Upper lobe of right lung (tissue), 1 donor: ENCODE results near the gene PYGO2. TPM values are rescaled to one million over a fixed set of nuclear protein-coding genes. Genes with fewer than 3 reads are reported as not detected.

ENCODE experiments used
- ATAC-seq: fragments of 200-7000 bp; cut with Tn5 transposase; one replicate; pipeline ENCODE4 v1.9.1; 2020; ENCODE audit warnings: mild to moderate bottlenecking, moderate library complexity
- DNase-seq: peaks from one replicate; pipeline ENCODE4 v3.0.0-alpha.2; 2020
- H3K27ac ChIP-seq: fragments of 200-600 bp; one replicate; pipeline ENCODE4 v1.8.0; 2022
- H3K27me3 ChIP-seq: fragments of 200-600 bp; one replicate; pipeline ENCODE4 v1.8.0; 2022; ENCODE audit warnings: mild to moderate bottlenecking
- H3K36me3 ChIP-seq: fragments of 200-600 bp; one replicate; pipeline ENCODE4 v1.8.0; 2022
- H3K4me1 ChIP-seq: fragments of 200-600 bp; one replicate; pipeline ENCODE4 v1.8.0; 2022
- H3K4me3 ChIP-seq: fragments of 200-600 bp; one replicate; pipeline ENCODE4 v1.8.0; 2022; ENCODE audit warnings: mild to moderate bottlenecking
- H3K9me3 ChIP-seq: fragments of 200-600 bp; one replicate; pipeline ENCODE4 v1.8.0; 2022
- intact Hi-C: fragments of 100-400 bp; cut with DNase I; formaldehyde crosslinking; loops from one replicate; pipeline ENCODE4 v1.11.0; 2022
- total RNA-seq: library from RNA; stranded (reverse); fragmentation: NEBNext Ultra II Directional; extraction: Animal tissue kit (Norgen Biotek cat#: 25700); gene quantifications from one replicate; pipeline ENCODE4 v1.2.1, GENCODE V29; 2021
- TF ChIP-seq, protein P1 (sequence below): fragments of 200-600 bp; IDR thresholded peaks from one replicate; pipeline ENCODE4 v1.8.0; 2022; ENCODE audit warnings: antibody characterized with exemption
- donor health status: DM: no; HTN: yes; CAD: no; lungs with severe emphysema.

PYGO2 gene
- total RNA-seq, 1 donor from 2014 or later = 27.0 TPM

DNA sequence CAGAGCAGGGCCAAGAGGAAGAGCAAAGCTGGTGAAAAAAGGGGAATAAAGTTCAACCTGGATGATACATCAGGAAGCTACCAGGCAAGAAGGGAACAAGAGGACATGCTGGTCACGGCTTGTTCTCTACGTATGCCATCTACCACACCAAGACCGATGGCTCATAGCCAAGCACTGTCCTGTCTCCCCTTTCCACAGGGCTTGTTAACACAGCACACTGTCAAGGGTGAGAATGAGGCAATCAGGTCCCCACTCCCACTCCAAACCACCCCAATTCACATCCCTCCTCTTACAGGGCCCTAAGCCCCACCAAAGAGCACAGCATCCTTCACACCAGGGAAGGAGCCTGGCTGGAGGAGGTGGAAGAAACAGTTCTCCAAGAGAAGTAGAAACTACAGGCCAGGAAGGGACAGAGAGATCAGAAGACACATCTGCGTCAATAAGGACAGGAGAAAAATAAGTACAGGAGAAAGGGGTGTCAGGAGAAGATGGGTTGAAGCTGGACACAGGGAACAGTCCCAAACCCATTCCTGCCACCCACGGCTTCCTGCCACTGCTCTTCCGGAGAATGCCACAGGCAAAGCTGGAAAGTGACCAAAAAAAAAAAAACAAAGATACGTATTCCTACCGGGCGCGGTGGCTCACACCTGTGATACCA is 9.9 kb upstream of the PYGO2 start:
- intact Hi-C loops = no loop called here
- Histone ChIP-seq H3K4me1 (peaks cover 53% of the 10 kb centered on the region), H3K27ac (peak overlapping the region; percentile 93), H3K36me3 (peaks cover 26% of the 10 kb centered on the region), H3K9me3 (no peaks in the 10 kb centered on the region), H3K27me3 (no peaks in the 10 kb centered on the region), H3K4me3 (peak overlapping the region; percentile 63)
- no peak for ATAC-seq
- TF ChIP-seq, protein P1, sequence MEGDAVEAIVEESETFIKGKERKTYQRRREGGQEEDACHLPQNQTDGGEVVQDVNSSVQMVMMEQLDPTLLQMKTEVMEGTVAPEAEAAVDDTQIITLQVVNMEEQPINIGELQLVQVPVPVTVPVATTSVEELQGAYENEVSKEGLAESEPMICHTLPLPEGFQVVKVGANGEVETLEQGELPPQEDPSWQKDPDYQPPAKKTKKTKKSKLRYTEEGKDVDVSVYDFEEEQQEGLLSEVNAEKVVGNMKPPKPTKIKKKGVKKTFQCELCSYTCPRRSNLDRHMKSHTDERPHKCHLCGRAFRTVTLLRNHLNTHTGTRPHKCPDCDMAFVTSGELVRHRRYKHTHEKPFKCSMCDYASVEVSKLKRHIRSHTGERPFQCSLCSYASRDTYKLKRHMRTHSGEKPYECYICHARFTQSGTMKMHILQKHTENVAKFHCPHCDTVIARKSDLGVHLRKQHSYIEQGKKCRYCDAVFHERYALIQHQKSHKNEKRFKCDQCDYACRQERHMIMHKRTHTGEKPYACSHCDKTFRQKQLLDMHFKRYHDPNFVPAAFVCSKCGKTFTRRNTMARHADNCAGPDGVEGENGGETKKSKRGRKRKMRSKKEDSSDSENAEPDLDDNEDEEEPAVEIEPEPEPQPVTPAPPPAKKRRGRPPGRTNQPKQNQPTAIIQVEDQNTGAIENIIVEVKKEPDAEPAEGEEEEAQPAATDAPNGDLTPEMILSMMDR = no peak
- DNase-seq = no peak

DNA sequence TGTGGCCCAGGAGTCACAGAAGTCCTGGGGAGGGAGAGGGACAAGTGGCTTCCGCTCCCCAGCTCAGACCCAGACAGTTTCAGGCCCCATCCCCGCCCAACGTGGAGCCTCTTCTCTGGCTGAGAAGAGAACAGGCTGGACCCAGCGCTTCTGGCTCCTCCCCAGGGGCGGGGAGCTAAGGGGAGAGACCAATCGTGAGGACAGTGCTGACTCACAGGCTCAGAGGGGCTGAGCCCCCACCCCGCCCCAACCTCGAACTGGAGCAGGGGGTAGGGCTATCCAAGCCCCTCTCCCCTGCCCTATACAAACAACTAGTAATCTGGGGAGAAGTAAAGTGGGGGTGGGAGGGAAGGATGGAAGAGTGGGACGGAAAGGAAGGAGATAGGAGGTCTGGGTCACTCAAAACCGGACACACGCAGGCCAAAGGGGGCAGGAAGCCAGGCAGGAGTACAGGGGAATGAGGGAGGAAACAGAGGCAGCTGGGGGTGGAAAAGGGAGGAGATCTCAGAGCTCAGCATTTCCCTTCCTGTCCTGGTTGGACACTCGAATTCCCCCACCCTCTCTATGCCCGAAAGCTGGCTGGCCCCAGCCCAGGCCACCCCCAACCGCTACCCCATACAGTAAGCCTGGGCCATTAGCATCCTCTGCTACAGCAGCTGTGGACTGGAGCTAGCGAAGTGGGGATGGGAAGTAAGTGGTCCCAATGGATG is 9.2 kb upstream of the PYGO2 start, which contains the start of gene SHC1:
TSS of gene SHC1 (minus strand) at position 117 of the 710 bp plus-strand sequence. CDS start 221 bp downstream, outside the sequence.
- peaks cover 33% of the 10 kb centered on the region for H3K36me3 ChIP-seq
- peaks cover 48% of the 10 kb centered on the region for H3K4me1 ChIP-seq
- no peaks in the 10 kb centered on the region for H3K27me3 ChIP-seq
- intact Hi-C loops = no loop called here
- TF ChIP-seq, protein P1 = no peak
- DNase-seq = peak; percentile 92
- H3K4me3 ChIP-seq = peak within 1 kb of the TSS; percentile 63
- peak within 1 kb of the TSS; percentile 93 for H3K27ac ChIP-seq
- H3K9me3 ChIP-seq = no peaks in the 10 kb centered on the region
- ATAC-seq = peak; percentile 48

DNA sequence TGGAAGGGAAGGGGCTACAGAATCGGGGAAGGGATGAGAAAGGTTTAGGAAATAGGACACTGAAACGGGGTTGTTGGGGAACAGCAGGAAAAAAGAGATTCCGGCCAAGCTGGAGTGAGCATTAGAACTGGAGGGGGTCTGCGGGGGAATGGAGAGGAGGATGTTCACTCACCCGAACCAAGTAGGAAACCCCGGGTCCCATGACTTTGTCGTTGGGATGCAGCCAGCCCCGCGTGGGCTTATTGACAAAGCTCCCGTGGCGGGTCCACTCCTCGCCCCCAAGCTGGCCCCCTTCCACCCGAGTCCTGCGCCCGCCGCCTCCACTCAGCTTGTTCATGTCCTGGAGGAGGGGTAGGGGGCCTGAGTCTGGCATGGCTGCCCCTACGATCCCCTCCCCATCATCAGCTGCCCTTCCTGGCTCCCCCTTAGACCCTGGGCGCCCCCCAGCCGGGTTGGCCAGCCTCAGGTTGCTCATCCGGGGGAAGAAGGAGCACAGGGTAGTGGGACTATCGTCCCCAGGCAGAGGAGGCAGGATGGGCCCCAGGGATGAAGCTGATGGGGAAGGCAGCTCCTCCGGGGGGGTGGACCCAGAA is 8.4 kb upstream of the PYGO2 start:
- no peak for ATAC-seq

DNA sequence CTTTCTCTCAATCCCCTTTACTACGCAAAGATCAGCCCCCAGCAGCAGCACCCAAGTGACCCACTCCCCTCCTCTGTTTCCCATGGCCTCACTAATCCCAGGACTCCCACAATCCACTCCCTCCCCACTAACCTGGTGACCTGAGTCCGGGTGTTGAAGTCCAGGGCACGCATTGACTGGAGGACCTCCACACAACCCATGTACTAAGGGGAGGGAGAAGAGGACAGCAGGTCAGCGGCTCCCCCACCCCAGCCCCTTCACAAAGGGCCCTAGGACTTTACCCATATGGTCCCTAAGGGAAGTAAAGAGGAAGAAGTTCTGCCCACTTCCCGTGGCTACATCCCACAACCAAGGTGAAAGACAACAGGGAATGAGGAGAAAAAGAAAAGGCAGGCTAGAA is 7.7 kb upstream of the PYGO2 start:
- peak overlapping the region; percentile 93 for H3K27ac ChIP-seq
- DNase-seq (no peak), ATAC-seq (no peak)
- no peaks in the 10 kb centered on the region for H3K9me3 ChIP-seq
- intact Hi-C loops = no loop called here
- no peaks in the 10 kb centered on the region for H3K27me3 ChIP-seq
- TF ChIP-seq, protein P1 = no peak
- peak overlapping the region; percentile 63 for H3K4me3 ChIP-seq
- H3K36me3 ChIP-seq = peaks cover 47% of the 10 kb centered on the region
- H3K4me1 ChIP-seq = peaks cover 48% of the 10 kb centered on the region

More for the DNA sequence above, 8.4 kb upstream of the PYGO2 start:
- peaks cover 41% of the 10 kb centered on the region for H3K36me3 ChIP-seq
- TF ChIP-seq, protein P1 = no peak
- intact Hi-C loops = no loop called here
- H3K4me1 ChIP-seq = peaks cover 48% of the 10 kb centered on the region
- H3K9me3 ChIP-seq = no peaks in the 10 kb centered on the region
- peak overlapping the region; percentile 63 for H3K4me3 ChIP-seq
- H3K27me3 ChIP-seq = no peaks in the 10 kb centered on the region
- no peak for DNase-seq
- peak overlapping the region; percentile 93 for H3K27ac ChIP-seq

- TF ChIP-seq, protein P1 = no peak
- no peaks in the 10 kb centered on the region for H3K9me3 ChIP-seq
- peaks cover 51% of the 10 kb centered on the region for H3K36me3 ChIP-seq
- H3K4me1 ChIP-seq = peaks cover 48% of the 10 kb centered on the region
- no peak for DNase-seq
- intact Hi-C loops = no loop called here
- no peaks in the 10 kb centered on the region for H3K27me3 ChIP-seq
- ATAC-seq = no peak
- peak overlapping the region; percentile 93 for H3K27ac ChIP-seq
- peak overlapping the region; percentile 63 for H3K4me3 ChIP-seq
Observed at GRCh38 chr1:154968731-154969130, 7.1 kb upstream of the PYGO2 start.
